Measurements from ENCODE around the gene UGT3A1. TPM values are rescaled to one million over a fixed set of nuclear protein-coding genes. Genes with fewer than 3 reads are reported as not detected.

Gene UGT3A1
- total RNA-seq, 1 experiment from 2014 or later, result not detected

DNA sequence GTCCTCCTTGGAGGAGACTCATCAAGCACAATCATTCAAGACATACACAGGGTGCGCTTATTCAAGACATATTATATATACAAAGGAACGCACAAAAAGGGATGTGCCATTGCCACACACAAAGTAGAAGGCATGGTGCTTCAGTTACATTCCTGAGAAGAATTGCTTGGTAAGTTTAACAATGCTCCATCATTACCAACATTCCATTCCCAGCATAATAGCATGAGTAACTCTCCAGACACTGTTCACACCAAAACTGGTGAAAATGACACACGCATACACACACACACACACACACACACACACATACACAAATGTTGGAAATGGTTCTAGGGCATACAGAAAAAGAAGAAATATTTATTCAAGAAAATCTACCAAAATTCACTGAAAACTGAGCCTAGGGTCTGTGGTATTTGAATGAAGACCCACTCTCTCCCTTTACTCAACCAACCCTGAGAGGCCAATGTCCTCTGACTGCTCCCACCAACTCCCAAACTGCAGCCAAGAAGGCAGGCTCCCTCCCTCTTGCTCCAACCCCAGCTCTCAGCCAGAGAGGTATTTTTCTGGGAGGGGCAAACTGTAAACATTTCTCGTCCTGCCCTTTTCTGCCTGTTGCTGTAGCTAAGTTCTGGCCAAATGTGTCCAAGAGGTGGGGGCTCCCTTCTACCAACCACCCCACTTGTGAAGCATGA lies 19.9 kb downstream of the UGT3A1 start:
- H3K9me3 ChIP-seq (replicated peaks), result no peaks in the 10 kb centered on the region; the same call in 1 of the 2 replicates
- peak overlapping the region; percentile 96 for H3K27ac ChIP-seq
- peak; percentile 74 to 98 for DNase-seq (ENCODE audit: low read depth in 1 of 2, low spot score in 2 of 2)
- no peaks in the 10 kb centered on the region for H3K36me3 ChIP-seq
- no peak overlapping the region for H3K4me3 ChIP-seq
- no peaks in the 10 kb centered on the region for H3K27me3 ChIP-seq (replicated peaks)
- peaks cover 30% of the 10 kb centered on the region for H3K4me1 ChIP-seq (replicated peaks)

DNA sequence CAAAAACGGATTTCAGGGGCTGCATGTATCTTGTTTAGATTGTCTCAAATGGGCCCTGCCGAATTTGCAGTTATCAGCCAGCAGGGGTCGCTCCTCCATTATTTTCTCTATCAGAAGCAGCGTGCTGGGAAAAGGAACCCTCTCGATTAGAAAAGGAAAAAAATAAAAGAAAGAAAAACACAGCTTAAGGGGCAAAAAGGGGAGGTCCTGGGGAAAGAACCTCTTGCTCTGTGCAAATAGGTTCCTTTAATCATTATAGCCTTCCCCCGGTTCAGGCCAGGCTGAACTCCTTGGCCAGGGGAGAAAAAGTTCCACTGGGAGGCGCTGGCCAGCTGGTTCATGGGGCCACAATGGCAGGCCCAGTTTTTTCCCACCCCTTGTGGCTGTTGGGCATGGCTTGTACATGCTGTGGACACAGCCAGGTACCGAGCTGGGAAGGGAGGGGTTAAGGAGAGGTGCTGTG lies 27.8 kb downstream of the UGT3A1 start:
- peak in 1 of 2 experiments; percentile 43 for DNase-seq (ENCODE audit: low read depth in 1 of 2, low spot score in 2 of 2)
- H3K9me3 ChIP-seq (replicated peaks), result no peaks in the 10 kb centered on the region
- H3K4me3 ChIP-seq, result no peak overlapping the region
- no peak overlapping the region for H3K27ac ChIP-seq
- no peaks in the 10 kb centered on the region for H3K27me3 ChIP-seq (replicated peaks)
- no peaks in the 10 kb centered on the region for H3K4me1 ChIP-seq (replicated peaks)
- no peaks in the 10 kb centered on the region for H3K36me3 ChIP-seq

DNA sequence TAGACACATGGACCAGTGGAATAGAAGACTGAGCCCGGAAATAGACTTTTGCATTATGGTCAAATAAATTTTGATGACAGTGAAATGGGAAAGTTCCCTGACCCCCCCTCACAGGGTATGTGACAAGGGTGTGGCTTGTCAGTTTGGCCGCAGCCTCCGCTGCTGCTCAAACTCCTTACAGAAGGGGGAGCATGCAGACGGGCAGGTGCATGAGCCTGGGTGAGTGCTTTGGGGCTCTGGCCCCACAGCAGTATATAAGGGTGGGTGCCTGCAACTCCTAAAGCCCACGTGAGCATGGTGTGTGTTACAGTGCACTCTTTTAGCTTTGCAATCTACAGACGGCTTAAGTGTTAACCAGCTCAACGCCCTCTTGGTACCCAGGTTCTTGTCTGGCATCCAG lies 30.9 kb downstream of the UGT3A1 start:
- DNase-seq (ENCODE audit: low read depth in 1 of 2, low spot score in 2 of 2), result no peak
- no peak overlapping the region for H3K27ac ChIP-seq
- H3K27me3 ChIP-seq (replicated peaks), result no peaks in the 10 kb centered on the region
- H3K36me3 ChIP-seq, result no peaks in the 10 kb centered on the region
- H3K9me3 ChIP-seq (replicated peaks), result no peaks in the 10 kb centered on the region
- no peaks in the 10 kb centered on the region for H3K4me1 ChIP-seq (replicated peaks)
- H3K4me3 ChIP-seq, result no peak overlapping the region

DNA sequence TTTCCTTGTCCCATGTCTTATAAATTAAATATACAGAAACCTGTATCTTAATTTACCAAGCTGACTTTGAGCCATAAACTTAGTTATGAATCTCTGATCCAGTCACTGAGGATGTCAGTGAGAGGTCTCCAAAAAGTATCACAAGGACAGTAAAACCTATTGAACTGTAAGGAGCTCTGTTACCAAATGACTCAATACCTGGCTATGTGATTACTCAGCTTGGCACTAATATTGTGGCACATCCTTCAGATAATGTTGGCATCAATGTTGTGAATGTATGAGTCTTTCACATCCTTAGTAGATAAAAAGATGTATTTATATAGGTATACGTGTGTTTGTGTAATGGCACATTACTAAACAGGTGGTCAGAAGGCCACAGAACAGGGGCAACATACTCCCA lies 34.8 kb downstream of the UGT3A1 start:
- no peaks in the 10 kb centered on the region for H3K36me3 ChIP-seq
- DNase-seq (ENCODE audit: low read depth in 1 of 2, low spot score in 2 of 2), result no peak
- no peaks in the 10 kb centered on the region; the same call in 1 of the 2 replicates for H3K27me3 ChIP-seq (replicated peaks)
- H3K4me3 ChIP-seq, result no peak overlapping the region
- no peaks in the 10 kb centered on the region for H3K4me1 ChIP-seq (replicated peaks)
- no peak overlapping the region for H3K27ac ChIP-seq
- H3K9me3 ChIP-seq (replicated peaks), result no peaks in the 10 kb centered on the region

DNA sequence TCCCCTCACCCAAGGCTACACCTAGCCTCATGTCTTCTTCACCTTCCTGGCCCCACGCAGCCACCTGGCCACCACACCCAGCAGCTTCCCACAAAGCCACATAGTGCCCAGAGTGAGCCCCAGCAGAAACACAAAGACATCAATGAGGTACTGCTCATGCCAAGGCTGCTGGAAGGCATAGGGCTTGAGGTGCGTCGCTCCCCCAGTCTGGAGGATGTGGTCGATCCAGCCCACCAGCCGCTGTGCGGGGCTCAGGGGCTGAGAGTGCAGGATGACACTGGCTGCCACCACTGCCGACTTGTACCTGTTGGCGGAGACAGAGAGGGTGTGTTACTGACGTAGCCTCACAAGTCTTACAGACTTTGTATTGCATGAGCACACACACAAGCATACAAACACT lies 37.0 kb downstream of the UGT3A1 start:
- Histone ChIP-seq H3K36me3 (no peaks in the 10 kb centered on the region), H3K4me1 (replicated peaks) (no peaks in the 10 kb centered on the region), H3K27ac (no peak overlapping the region), H3K4me3 (no peak overlapping the region), H3K9me3 (replicated peaks) (no peaks in the 10 kb centered on the region), H3K27me3 (replicated peaks) (no peaks in the 10 kb centered on the region; the same call in 1 of the 2 replicates)
- DNase-seq (ENCODE audit: low read depth in 1 of 2, low spot score in 2 of 2), result no peak

DNA sequence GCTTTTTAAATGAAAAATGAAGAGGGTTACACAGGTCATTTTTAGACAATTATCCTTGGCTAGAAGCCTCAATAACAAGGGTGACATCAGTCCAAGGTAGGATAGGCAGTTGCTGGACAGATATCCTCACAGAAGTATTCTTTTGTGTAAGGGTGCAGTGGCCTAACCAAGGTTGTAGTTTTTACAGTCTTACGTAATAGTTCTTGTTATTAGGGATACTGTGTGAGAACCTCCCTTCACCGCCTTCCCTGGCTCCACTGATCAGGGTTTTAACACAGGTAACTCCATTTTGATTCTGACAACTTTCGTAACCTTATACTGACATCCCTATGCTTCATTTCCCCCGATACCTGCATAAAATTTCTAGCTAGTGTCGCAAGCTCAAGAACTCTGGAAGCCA lies 44.1 kb downstream of the UGT3A1 start:
- no peak overlapping the region for H3K4me3 ChIP-seq
- 0 out of 2 replicates have a peak, but pooled peaks cover 2% of the 10 kb centered on the region for H3K27me3 ChIP-seq (replicated peaks)
- H3K27ac ChIP-seq, result no peak overlapping the region
- no peaks in the 10 kb centered on the region for H3K4me1 ChIP-seq (replicated peaks)
- no peaks in the 10 kb centered on the region for H3K36me3 ChIP-seq
- no peak for DNase-seq (ENCODE audit: low read depth in 1 of 2, low spot score in 2 of 2)
- no peaks in the 10 kb centered on the region for H3K9me3 ChIP-seq (replicated peaks)

DNA sequence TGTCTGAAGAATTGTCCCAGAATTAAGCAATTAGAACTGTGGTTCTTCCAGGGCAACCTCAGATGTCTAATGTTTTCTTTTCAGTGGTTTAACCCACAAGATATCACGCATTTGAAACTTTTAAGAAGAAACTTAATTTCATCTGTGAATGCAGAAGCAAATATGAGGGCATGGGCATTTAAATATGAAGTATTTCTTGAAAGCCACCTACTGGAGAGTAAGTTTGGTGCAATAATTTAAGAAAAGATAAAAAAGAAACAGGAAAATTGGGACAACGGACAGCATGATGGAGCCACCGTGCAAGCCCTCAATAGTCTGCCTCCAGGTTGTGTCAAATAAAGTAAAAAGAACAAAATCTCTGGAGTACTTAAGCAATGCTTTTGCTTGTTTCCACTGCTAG lies 51.6 kb downstream of the UGT3A1 start:
- DNase-seq (ENCODE audit: low read depth in 1 of 2, low spot score in 2 of 2), result no peak
- Histone ChIP-seq H3K36me3 (no peaks in the 10 kb centered on the region), H3K27me3 (replicated peaks) (0 out of 2 replicates have a peak, but pooled peaks cover 5% of the 10 kb centered on the region)

DNA sequence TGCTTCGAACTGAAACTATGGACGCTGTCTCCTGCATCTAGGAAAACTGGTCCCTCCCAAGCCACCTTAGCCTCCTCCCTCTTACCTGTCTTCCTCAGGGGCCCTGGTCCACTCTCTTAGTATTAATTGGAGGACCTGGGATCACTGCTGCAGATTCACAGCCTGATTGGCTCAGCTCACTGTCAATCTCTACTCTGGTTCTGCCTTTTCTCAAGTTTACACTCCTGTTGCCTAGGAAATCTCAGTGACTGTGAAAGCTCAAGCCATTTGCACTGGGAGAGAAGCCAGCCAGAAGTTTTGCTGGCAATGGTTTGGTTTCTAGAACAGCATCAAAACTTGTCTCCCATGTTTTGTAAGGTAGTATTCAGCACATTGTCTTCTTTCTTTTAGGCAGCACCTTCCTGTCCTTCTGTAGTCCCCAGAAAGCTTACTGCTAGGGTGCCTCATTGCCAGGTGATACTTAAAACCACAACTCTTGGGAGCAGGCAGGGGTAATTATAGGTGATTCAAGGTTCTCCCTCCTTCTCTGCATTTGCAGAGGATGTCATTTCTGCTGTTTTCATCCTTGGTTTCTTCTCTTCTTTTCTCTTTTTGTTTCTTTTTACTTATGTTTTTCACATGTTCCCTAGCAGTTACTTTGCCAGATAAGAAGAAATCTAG lies 52.5 kb downstream of the UGT3A1 start, which contains the start of gene CAPSL:
Gene CAPSL (minus strand): TSS at position 55 of the 660 bp plus-strand sequence. CDS start 17,502 bp downstream, outside the sequence.
- Histone ChIP-seq H3K36me3 (no peaks in the 10 kb centered on the region), H3K9me3 (replicated peaks) (peaks cover 5% of the 10 kb centered on the region; the same call in 1 of the 2 replicates), H3K27me3 (replicated peaks) (0 out of 2 replicates have a peak, but pooled peaks cover 5% of the 10 kb centered on the region), H3K4me1 (replicated peaks) (no peaks in the 10 kb centered on the region), H3K27ac (no peak within 1 kb of the TSS), H3K4me3 (no peak within 1 kb of the TSS)
- no peak for DNase-seq (ENCODE audit: low read depth in 1 of 2, low spot score in 2 of 2)

More for the DNA sequence above, 51.6 kb downstream of the UGT3A1 start:
- no peak overlapping the region for H3K4me3 ChIP-seq
- H3K9me3 ChIP-seq (replicated peaks), result peaks cover 5% of the 10 kb centered on the region; the same call in 1 of the 2 replicates
- H3K4me1 ChIP-seq (replicated peaks), result no peaks in the 10 kb centered on the region
- no peak overlapping the region for H3K27ac ChIP-seq

DNA sequence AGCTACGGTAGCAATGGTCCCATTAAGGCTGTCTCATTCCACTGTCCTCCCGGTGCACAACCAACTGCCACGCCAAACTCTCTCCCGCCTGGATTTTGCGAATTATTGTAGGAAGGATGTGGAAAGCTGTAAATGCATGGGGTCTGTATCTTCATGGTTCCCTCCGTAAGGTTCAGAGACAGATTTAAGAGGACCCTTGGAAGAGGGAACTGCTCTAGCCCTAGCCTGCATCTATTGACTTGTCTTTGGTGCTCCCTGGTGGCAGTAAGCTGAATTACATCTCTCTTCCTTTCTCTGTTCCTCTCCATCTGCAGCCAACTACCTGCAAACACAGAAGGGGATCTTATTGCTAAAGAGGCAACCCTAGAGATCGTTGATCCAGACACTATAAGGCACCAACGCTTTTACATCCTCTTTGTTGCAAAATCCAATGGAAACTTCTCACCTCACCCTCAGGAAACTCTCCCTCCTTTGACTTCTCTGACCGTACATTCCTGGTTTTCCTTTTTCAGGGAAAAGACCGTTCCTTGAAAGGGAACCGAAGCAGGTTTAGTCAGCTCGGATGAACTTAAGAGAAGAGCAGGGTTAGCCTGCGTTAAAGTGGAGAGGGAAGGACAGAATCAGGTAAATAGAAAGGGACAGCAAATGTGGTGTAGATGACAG lies 64.7 kb downstream of the UGT3A1 start:
- Histone ChIP-seq H3K27me3 (replicated peaks) (no peaks in the 10 kb centered on the region), H3K27ac (no peak overlapping the region), H3K36me3 (no peaks in the 10 kb centered on the region), H3K9me3 (replicated peaks) (no peaks in the 10 kb centered on the region), H3K4me1 (replicated peaks) (peaks cover 26% of the 10 kb centered on the region), H3K4me3 (no peak overlapping the region)
- DNase-seq (ENCODE audit: low read depth in 1 of 2, low spot score in 2 of 2), result peak; percentile 54 to 66

DNA sequence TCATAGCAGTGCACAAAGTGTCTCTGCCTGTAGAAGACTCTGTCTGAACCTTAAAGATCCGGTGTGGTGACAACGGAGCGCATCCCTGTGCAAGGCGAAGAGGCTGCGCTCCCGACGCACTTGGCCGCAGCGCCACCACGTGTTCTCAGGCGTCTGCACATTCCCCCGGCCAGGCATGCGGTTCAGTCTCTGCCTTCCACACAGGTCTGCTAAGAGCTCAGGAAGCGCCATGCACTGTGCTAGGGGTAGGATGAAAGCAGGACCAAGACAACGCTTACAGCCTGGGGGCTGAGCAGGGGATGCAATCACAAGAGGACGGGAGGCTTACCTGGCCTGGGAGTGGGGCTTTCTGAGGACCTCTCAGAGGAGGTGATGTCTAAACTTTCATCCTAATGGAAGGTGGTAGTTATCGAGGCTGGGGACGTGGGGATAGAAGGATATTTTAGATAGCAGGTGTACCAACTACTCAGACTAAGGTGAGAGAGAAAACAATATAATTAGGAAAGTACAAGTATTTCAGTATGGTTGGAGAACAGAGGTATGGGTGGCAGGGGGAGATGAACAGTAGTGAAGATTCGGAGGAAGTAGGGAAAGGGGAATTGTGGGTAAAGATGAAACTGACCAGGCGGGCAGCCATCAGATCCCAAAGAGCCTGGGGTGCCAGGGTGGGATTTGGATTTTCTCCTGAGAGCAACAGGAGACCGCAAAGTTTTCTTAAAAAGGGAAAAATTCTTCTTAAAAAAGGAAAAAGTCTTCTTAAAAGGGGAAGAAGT lies 66.1 kb downstream of the UGT3A1 start:
- no peaks in the 10 kb centered on the region for H3K27me3 ChIP-seq (replicated peaks)
- H3K36me3 ChIP-seq, result no peaks in the 10 kb centered on the region
- H3K27ac ChIP-seq, result no peak overlapping the region
- H3K9me3 ChIP-seq (replicated peaks), result no peaks in the 10 kb centered on the region
- peak; percentile 61 to 67 for DNase-seq (ENCODE audit: low read depth in 1 of 2, low spot score in 2 of 2)
- peaks cover 26% of the 10 kb centered on the region for H3K4me1 ChIP-seq (replicated peaks)
- no peak overlapping the region for H3K4me3 ChIP-seq

DNA sequence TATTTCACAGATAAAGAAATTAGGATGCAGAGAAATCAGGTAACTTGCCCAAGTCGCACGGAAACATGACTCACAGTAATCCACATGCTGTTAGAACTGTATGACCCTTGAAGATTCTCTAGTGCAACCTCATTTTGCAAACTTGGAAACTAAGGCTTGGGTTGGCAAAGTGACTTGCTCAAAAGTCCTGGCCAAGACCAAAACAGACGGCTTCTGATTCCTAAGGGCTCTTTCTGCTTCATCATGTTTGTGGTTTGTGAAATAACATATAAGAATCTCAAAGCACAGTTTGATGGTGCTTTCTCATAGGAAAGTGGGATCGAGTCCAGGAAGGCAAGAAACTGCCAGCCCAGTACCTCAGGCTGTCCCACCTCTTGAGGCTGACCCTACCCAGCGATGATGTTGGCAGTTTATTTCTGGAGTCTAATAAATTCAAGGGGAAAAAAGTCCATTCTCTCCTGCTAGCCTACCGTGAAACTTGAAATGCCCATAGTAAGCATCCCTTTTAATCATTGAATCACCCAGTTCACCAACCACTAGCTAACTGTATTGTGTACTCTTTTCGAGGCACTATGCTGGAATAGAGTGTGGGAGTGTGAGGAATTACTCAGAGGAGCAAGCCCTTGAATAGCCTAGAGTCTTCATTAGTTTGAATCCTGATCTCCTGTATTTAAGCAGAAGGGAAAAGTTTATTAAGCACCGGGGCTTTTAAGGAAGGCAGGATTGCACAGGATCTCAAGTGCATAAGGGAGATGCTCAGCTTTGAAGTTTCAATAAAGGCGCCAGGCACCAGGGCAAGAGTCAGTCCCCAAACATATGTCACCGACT lies 66.9 kb downstream of the UGT3A1 start:
- Histone ChIP-seq H3K9me3 (replicated peaks) (no peaks in the 10 kb centered on the region), H3K36me3 (no peaks in the 10 kb centered on the region), H3K27me3 (replicated peaks) (no peaks in the 10 kb centered on the region), H3K4me1 (replicated peaks) (peaks cover 33% of the 10 kb centered on the region), H3K27ac (no peak overlapping the region), H3K4me3 (no peak overlapping the region)
- no peak for DNase-seq (ENCODE audit: low read depth in 1 of 2, low spot score in 2 of 2)

DNA sequence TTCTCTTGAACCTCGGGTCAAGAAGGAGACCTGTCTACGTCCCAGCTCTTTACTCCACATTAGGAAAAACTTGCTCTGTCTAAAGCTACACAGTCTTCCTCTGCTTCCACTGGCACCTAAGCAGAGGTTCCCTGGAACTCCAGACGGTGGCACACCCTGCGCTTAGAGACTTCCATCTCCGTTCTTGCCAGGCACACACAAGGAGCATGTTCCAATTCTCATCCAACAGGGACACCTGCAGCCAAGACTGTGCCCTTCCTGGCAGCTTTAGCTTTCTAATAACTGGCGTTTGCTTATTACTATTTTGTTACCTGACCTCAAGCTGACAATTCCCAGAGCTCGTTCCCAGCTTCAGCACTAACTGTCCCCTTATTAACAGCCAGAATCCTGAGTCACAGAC lies 68.7 kb downstream of the UGT3A1 start:
- H3K27me3 ChIP-seq (replicated peaks), result no peaks in the 10 kb centered on the region

More for the DNA sequence above, 68.7 kb downstream of the UGT3A1 start:
- Histone ChIP-seq H3K27ac (no peak overlapping the region), H3K4me1 (replicated peaks) (peaks cover 39% of the 10 kb centered on the region), H3K9me3 (replicated peaks) (peaks cover 4% of the 10 kb centered on the region; the same call in 1 of the 2 replicates), H3K4me3 (no peak overlapping the region), H3K36me3 (no peaks in the 10 kb centered on the region)
- DNase-seq (ENCODE audit: low read depth in 1 of 2, low spot score in 2 of 2), result no peak
